ENCODE results near the gene CCL7. TPM values are rescaled to one million over a fixed set of nuclear protein-coding genes. Genes with fewer than 3 reads are reported as not detected.
"Not testable (repeated sequence)": the region's sequence is repeated elsewhere in the genome, so short reads cannot be mapped to it uniquely, and the experiment has no call there.

Gene CCL7
- total RNA-seq, 2 donors from 2014 or later, result not detected

- intact Hi-C loops (cut with DNase I), result no loop called here
- Histone ChIP-seq H3K27me3 (replicated peaks; ENCODE audit: insufficient read depth) (no peaks in the 10 kb centered on the region), H3K27ac (no peak overlapping the region), H3K4me3 (no peak overlapping the region), H3K4me1 (replicated peaks) (no peaks in the 10 kb centered on the region), H3K9me3 (no peaks in the 10 kb centered on the region), H3K36me3 (no peaks in the 10 kb centered on the region)
- no peak for DNase-seq (ENCODE audit: low spot score)
- 94% methylated on average over 9 of the region's 9 CpGs for WGBS
- no peak for TF ChIP-seq POLR2A (IDR thresholded peaks at IDR 0.05)
- TF ChIP-seq CTCF (IDR thresholded peaks at IDR 0.05), result no peak
- TF ChIP-seq POLR2AphosphoS5 (IDR thresholded peaks at IDR 0.05), result no peak
Measured at GRCh38 chr17:34225046-34225445, 45.0 kb upstream of the CCL7 start.

GRCh38 chr17:34226011-34226743 lies 43.8 kb upstream of the CCL7 start:
- no peak overlapping the region for H3K4me3 ChIP-seq
- H3K36me3 ChIP-seq, result no peaks in the 10 kb centered on the region
- no peak for TF ChIP-seq CTCF (IDR thresholded peaks at IDR 0.05)
- no peak for TF ChIP-seq POLR2AphosphoS5 (IDR thresholded peaks at IDR 0.05)
- TF ChIP-seq POLR2A (IDR thresholded peaks at IDR 0.05), result no peak
- no peaks in the 10 kb centered on the region for H3K27me3 ChIP-seq (replicated peaks; ENCODE audit: insufficient read depth)
- H3K4me1 ChIP-seq (replicated peaks), result no peaks in the 10 kb centered on the region
- no peaks in the 10 kb centered on the region for H3K9me3 ChIP-seq
- intact Hi-C loops (cut with DNase I), result no loop called here
- WGBS, result 63% methylated on average over 3 of the region's 3 CpGs
- H3K27ac ChIP-seq, result no peak overlapping the region
- no peak for DNase-seq (ENCODE audit: low spot score)

DNA sequence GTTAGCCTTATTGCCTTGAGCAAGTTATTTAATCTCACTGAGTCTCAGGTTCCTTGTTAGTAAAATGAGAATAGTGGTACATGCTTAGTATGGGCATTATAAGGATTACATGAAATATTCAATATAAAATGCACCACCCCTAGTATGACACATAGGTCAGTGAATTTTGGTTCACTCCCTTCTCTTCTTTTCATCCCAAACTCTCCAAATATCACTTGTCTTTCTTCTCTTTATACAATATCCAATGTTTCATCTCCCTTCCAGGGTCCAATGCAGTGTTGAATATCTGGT lies 43.3 kb upstream of the CCL7 start:
- no peak overlapping the region for H3K27ac ChIP-seq
- H3K27me3 ChIP-seq (replicated peaks; ENCODE audit: insufficient read depth), result no peaks in the 10 kb centered on the region
- H3K36me3 ChIP-seq, result no peaks in the 10 kb centered on the region
- H3K4me3 ChIP-seq, result no peak overlapping the region
- H3K9me3 ChIP-seq, result no peaks in the 10 kb centered on the region
- H3K4me1 ChIP-seq (replicated peaks), result no peaks in the 10 kb centered on the region
- no peak for DNase-seq (ENCODE audit: low spot score)
- TF ChIP-seq POLR2A (IDR thresholded peaks at IDR 0.05) (no peak), CTCF (IDR thresholded peaks at IDR 0.05) (no peak), POLR2AphosphoS5 (IDR thresholded peaks at IDR 0.05) (no peak)
- intact Hi-C loops (cut with DNase I), result no loop called here

GRCh38 chr17:34227293-34227692 lies 42.7 kb upstream of the CCL7 start:
- H3K9me3 ChIP-seq; DNase-seq (ENCODE audit: low spot score); H3K4me1 ChIP-seq (replicated peaks); H3K36me3 ChIP-seq; H3K27me3 ChIP-seq (replicated peaks; ENCODE audit: insufficient read depth); H3K4me3 ChIP-seq; intact Hi-C loops (cut with DNase I); H3K27ac ChIP-seq: not testable (repeated sequence)
- WGBS, result 83% methylated on average over 2 of the region's 2 CpGs

DNA sequence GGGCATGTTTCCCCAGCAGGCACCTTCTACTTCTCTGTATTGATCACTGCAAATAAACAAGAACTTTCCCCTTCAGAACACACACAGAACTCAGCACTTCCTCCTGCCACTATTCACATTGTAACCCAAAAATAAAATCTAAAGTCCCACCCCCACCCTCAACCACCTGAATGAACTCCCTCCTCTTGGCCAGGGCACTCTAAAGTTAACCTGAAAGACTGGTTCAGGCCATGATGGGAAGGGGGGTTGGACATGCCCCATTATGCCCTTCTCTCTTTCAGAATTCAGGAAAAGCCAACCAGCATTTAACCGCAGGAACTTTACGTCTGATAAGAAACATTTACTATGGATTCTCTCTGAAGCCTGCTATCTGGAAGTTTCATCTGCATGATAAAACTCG lies 42.3 kb upstream of the CCL7 start:
- 33% methylated on average over 3 of the region's 3 CpGs for WGBS
- Histone ChIP-seq H3K9me3 (no peaks in the 10 kb centered on the region), H3K27me3 (replicated peaks; ENCODE audit: insufficient read depth) (no peaks in the 10 kb centered on the region), H3K36me3 (no peaks in the 10 kb centered on the region), H3K4me1 (replicated peaks) (no peaks in the 10 kb centered on the region), H3K4me3 (no peak overlapping the region), H3K27ac (no peak overlapping the region)
- TF ChIP-seq POLR2A (IDR thresholded peaks at IDR 0.05), result no peak
- peak; percentile 38 for TF ChIP-seq POLR2AphosphoS5 (IDR thresholded peaks at IDR 0.05)
- no peak for TF ChIP-seq CTCF (IDR thresholded peaks at IDR 0.05)
- intact Hi-C loops (cut with DNase I), result no loop called here
- DNase-seq (ENCODE audit: low spot score), result peak; percentile 45
